ENCODE data around the gene IL4I1.

The IL4I1 gene

DNA sequence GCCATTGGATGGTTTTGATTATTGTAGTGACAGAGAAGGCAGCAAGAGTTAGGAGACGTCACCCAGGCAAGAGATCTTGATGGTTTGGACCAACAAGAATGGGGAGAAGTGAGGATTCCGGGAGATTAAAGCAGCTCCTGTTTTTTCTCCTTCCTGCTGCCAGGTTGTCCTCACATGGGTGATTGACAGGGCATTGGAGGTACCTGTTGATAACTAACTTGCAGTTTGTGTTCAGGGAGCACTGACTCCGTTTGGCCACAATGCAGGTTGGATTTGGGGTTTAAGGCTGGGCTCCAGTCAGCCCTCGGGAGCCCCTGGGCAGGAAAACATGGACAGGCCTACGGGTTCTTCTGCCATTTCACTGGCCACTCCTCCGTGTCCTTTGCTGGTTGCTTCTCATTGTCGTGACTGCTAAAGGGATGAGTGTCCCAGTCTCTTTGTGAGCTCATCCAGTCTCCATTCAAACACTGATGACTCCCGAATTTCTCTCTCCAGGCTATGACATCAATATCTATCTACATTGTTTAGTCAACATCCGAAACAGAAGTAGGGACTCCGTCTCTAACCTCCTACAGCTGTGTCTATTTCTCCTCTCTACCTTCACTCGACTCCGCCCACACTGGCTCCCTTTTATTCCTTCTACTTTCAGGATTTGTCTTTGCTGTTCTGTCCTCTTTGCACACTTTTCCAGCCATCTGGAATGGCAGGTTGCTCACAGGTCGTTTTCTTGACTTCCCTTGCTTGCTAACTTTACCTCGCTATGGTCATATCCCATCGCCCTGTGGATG is 47.1 kb downstream of the IL4I1 start:
- no peak for DNase-seq

DNA sequence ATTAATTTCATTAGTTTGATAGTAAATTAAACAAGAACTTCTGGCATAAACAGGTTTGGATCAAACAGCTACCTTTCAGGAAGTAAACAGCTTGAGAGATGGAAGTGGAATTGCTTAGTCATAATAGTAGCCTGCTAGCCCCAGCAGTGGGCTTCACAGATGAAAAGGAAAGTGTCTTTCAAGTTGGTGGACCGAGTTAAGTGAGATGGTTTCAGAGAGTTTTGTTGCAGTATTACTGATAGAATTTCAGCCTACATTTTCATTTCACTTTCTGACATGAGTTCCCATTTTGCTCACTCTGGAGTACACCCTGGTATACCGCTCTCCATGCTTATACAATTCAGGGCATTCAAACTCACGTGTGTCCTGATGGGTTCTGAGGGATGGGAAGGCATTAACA is 47.7 kb downstream of the IL4I1 start:
- DNase-seq = no peak

DNA sequence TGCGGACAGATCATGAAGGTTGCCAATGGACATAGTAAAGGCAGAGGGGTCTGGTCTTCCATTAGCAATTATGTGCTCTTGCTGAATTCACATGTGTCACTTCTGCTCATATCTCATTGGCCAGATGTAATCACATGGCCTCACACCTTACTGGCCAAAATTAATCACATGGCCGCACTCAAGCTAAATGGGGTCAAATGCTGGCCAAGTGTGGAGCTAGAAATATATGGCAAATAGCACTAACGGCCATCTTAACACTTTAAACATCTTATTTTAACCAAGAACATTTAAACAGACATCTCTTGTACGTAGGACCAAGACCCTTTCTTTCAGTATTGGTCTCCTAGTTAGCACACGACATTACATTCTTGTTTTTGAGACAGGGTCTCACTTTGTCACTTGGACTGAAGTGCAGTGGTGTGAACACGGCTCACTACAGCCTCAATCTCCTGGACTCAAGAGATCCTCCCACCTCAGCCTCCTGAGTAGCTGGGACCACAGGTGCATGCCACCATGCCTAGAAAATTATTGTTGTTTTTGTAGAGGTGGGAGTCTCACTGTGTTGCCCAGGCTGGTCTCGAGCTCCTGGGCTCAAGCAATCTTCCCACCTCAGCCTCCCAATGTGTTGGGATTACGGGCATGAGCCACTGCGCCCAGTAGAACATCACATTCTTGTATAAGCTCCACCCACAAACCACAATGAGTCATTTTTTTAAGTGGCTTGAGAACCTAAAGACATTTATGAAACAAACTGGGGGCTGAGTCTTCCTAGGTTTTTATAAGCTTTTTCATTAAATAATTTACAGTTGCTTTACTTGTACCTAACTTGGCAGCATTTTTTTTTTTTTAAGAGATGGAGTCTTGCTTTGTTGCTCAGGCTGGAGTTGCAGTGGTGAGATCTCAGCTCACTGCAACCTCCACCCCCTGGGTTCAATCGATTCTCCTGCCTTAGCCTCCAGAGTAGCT is 48.7 kb downstream of the IL4I1 start:
- DNase-seq = no peak

DNA sequence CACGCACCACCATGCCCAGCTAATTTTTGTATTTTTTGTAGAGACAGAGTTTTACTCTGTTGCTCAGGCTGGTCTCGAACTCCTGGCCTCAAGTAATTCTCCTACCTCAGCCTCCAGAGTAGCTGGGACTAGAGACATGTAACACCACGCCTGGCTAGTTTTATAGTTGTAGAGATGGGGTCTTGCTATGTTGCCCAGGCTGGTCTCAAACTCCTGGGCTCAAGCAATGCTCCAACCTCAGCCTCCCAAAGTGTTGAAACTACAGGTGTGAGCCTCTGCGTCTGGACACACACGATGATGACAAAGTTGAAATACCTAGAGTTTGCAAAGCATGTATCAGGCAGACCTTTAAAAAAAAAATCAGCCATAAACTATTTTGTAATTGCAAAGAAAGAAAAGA is 50.3 kb downstream of the IL4I1 start:
- no peak for DNase-seq

DNA sequence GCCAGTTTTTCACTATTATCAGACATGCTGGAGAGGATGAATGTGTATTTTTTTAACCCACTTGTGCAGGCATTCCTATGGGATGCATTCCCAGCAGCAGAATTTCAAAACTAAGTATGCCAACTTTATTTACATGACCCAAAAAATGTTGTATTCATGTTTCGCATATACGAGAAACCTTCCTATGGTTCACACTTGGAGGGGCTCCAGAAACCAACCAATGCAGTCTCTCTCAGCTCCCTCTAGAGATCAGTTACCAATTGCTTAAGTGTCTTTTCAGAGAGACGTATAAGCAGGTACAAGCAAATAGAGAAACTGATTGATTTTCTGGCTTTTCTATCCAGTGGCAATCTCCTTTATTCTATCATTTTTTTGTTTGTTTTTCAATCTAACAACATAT is 51.3 kb downstream of the IL4I1 start:
- no peak for DNase-seq

DNA sequence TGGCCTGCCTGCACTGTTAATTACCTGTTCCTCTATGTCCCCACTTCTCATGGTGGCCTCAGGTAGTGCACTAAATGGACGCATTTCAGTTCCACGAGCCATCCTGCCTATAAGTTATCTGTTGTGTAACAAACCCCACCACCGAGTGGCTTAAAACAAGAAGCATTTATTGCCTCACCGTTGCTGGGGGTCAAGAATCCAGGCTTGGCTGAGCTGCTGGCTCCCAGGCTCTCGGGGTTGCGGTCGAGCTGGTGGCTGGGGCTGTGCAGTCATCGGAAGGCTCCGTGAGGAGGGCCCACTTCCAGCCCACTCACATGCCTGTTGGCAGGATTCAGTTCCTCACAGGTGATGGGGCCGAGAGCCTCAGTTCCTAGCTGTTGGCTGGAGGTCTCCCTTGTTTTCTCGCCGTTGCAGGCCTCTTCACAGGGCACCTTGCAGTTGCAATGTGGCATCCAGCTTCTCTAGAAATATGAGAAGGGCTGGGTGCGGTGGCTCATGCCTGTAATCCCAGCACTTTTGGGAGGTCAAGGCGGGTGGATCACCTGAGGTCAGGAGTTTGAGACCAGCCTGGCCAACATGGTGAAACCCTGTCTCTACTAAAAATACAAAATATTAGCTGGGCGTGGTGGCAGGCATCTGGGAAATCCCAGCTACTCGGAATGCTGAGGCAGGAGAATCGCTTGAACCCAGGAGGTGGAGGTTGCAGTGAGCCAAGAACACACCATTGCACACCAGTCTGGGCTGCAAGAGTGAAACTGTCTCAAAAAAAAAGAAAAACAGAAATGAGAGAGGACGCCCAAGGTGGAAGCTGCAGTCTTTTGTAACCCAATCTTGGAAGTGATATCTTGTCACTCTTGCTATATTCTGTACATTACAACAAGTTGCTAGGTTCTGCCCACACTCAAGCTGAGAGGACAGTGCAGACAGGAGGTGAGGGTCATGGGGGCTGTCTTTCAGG is 52.3 kb downstream of the IL4I1 start:
- DNase-seq = no peak

DNA sequence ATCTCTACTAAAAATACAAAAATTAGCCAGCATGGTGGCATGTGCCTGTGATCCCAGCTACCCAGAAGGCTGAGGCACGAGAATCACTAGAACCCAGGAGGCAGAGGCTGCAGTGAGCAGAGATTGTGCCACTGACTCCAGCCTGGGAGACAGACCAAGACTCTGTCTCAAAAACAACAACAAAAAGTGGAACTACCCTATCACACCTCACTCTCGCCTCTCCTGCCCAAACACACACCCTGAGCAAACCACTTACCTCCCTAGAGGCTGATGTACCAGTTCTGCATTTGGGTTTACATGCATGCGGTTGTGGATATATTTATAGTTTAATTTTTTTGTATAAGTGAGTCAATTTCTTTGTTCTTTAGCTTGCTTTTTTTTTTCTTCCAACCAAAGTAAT is 53.4 kb downstream of the IL4I1 start:
- DNase-seq = no peak

DNA sequence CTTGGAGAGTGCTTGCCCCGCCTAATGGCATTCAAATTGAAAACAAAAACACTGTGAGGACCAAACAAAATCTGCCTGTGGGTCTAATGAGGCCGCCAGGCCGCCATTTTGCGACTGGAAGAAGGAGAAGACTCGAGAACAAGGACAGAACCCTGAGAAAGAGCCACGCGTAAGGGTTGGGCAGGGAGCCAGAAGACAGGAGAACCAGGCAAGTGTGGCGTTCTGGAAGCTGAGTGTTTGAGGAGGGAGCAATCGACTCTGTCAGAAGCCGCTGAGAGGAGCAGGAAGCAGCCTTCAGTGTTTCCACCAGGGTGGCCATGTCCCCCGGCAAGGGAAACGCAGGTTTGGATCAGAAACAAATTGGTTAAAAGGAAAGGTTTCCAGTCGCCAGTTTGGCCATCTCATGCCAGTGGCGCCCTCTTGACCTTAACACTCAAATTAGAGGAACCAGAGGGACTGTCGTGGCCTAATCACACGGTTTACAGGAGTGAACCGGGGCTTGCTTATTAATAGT is 55.9 kb downstream of the IL4I1 start:
- no peak for DNase-seq

DNA sequence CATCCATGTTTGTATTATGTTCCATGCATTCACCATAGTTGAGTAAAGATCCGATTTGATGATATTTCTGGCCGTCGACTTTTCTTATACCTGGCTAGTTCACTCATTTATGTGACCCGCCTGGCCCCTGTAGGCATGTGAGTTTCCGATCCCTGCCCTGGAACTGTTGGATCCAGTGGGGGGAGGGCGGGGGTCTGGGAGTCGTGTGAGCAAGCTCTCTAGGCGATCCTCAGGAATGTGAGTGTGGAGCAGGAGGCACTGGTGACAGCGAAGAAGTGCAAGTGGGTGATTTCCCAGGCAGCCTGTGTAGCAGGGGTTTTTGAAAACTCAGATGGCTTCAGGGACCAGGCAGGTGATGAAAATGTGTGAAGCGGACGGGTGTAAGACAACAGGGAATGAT is 56.4 kb downstream of the IL4I1 start:
- DNase-seq = no peak

DNA sequence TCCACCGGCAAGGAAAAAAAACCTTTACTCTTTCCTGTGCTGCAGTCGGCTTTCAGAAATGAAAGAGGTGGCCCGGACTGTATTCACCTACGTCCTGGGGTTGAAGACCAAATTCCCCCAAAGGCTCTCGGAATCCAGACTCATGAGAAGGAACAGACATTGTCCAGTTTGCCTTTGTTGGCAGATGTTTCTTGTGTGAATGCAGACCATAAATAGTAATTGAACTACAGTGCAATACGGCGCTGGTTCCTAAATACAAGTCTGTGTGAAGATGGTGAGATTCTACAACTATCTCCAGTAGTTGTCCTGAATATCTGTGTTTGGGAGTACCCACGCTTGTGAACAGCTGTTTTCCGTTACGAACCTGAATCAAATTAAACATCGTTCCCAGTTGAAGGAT is 57.0 kb downstream of the IL4I1 start:
- no peak for DNase-seq
